B cell (primary cell): ENCODE measurements around the gene ARHGEF26. TPM values are rescaled to one million over a fixed set of nuclear protein-coding genes. Genes with fewer than 3 reads are reported as not detected.

Experiments
- ATAC-seq: fragments of 200-7000 bp; cut with Tn5 transposase; one replicate; pipeline ENCODE4 v1.10.0; 2021; ENCODE audit warnings: low read depth, mild to moderate bottlenecking, moderate number of reproducible peaks, moderate library complexity
- CTCF ChIA-PET: fragments of 350-600 bp; sonication (Branson Sonifier 250); formaldehyde crosslinking; loops from one replicate; lab custom pipeline; 2021; ENCODE audit warnings: antibody characterized with exemption, inconsistent platforms; lab: Charles Lee
- POLR2A ChIA-PET: fragments of 350-600 bp; sonication (Branson Sonifier 250); formaldehyde crosslinking; loops from one replicate; lab custom pipeline; 2021; ENCODE audit warnings: antibody characterized with exemption; lab: Charles Lee
- DNase-seq: peaks from one replicate; pipeline ENCODE4 v3.0.0; 2013
- H2AFZ ChIP-seq: 2 replicates; pipeline ENCODE4 v1.6.1; 2012; ENCODE audit warnings: mild to moderate bottlenecking, low read depth, low read length; ENCODE audit not compliant: insufficient read depth, poor library complexity, severe bottlenecking
- H3K27ac ChIP-seq, 2 donors: 1 replicate in 1 of 2; 2 replicates in 1 of 2; pipeline ENCODE4 v1.5.1; 2012 to 2013; ENCODE audit warnings: low read length in 2 of 2, mild to moderate bottlenecking in 2 of 2, moderate library complexity in 1 of 2
- H3K27me3 ChIP-seq, 4 experiments: fragments of 200-600 bp in 1 of 4; sonication (generic) in 1 of 4; replicated peaks in 1 of 4; 1 replicate in 2 of 4; 2 replicates in 2 of 4; pipeline versions ENCODE4 v1.6.1 to v1.7.0; 2013 to 2016; ENCODE audit warnings: low read length in 3 of 4, mild to moderate bottlenecking in 2 of 4, mixed read lengths in 1 of 4, moderate library complexity in 1 of 4; ENCODE audit not compliant: insufficient read depth in 4 of 4, control insufficient read depth in 3 of 4; ENCODE audit errors: control extremely low read depth in 1 of 4
- H3K36me3 ChIP-seq, 2 experiments: replicated peaks in 1 of 2; 1 replicate in 1 of 2; 2 replicates in 1 of 2; pipeline versions ENCODE4 v1.6.1 to v1.7.1; 2013; ENCODE audit warnings: low read length in 1 of 2; ENCODE audit not compliant: insufficient read depth in 2 of 2, control insufficient read depth in 1 of 2; ENCODE audit errors: control extremely low read depth in 1 of 2, extremely low read depth in 1 of 2
- H3K4me1 ChIP-seq, 2 donors: fragments of 200-600 bp in 1 of 2; sonication (generic) in 1 of 2; 1 replicate in 1 of 2; 2 replicates in 1 of 2; pipeline versions ENCODE4 v1.5.1 to v1.6.1; 2013 to 2017; ENCODE audit warnings: low read length in 2 of 2; ENCODE audit not compliant: control insufficient read depth in 2 of 2, insufficient read depth in 2 of 2
- H3K4me2 ChIP-seq: replicated peaks from 2 replicates; pipeline ENCODE3; 2012; ENCODE audit warnings: mild to moderate bottlenecking, low read depth, low read length; ENCODE audit not compliant: poor library complexity, severe bottlenecking
- H3K4me3 ChIP-seq, 5 experiments: fragments of 200-600 bp in 1 of 5; sonication (generic) in 1 of 5; 1 replicate in 3 of 5; 2 replicates in 2 of 5; pipeline versions ENCODE4 v1.5.1 to v1.7.0; 2011 to 2016; ENCODE audit warnings: low read length in 4 of 5, mild to moderate bottlenecking in 4 of 5, low read depth in 2 of 5, control low read depth in 1 of 5, moderate library complexity in 1 of 5; ENCODE audit not compliant: insufficient read depth in 1 of 5; ENCODE audit errors: control extremely low read depth in 1 of 5, extremely low read depth in 1 of 5
- H3K79me2 ChIP-seq: fragments of 200-600 bp; sonication (generic); one replicate; pipeline ENCODE4 v1.6.0; 2016; ENCODE audit warnings: low read length; ENCODE audit not compliant: control insufficient read depth, insufficient read depth
- H3K9ac ChIP-seq: fragments of 200-600 bp; sonication (generic); 2 replicates; pipeline ENCODE4 v1.6.1; 2017; ENCODE audit warnings: mild to moderate bottlenecking, low read length, moderate library complexity
- H3K9me3 ChIP-seq, 3 donors: one replicate each; pipeline versions ENCODE4 v1.6.1 to v1.7.1; 2013; ENCODE audit warnings: low read length in 2 of 3; ENCODE audit not compliant: control insufficient read depth in 2 of 3, insufficient read depth in 1 of 3; ENCODE audit errors: control extremely low read depth in 1 of 3
- H4K20me1 ChIP-seq: 2 replicates; pipeline ENCODE4 v1.6.0; 2012; ENCODE audit warnings: mild to moderate bottlenecking, low read length; ENCODE audit not compliant: insufficient read depth, control insufficient read depth, poor library complexity, severe bottlenecking
- H3K27ac Mint-ChIP-seq: one replicate; pipeline ENCODE4 v1.8.0; 2021; ENCODE audit warnings: mixed read lengths
- H3K27me3 Mint-ChIP-seq: one replicate; pipeline ENCODE4 v1.8.0; 2021; ENCODE audit warnings: mixed read lengths
- H3K4me1 Mint-ChIP-seq: one replicate; pipeline ENCODE4 v1.8.0; 2021; ENCODE audit warnings: mixed read lengths
- H3K4me3 Mint-ChIP-seq: one replicate; pipeline ENCODE4 v1.8.0; 2021; ENCODE audit warnings: mixed read lengths
- H3K9me3 Mint-ChIP-seq: one replicate; pipeline ENCODE4 v1.8.0; 2022; ENCODE audit warnings: mixed read lengths; ENCODE audit not compliant: insufficient read depth
- CTCF ChIP-seq: fragments of 200-600 bp; IDR thresholded peaks from one replicate; pipeline ENCODE4 v1.8.0; 2022; ENCODE audit warnings: antibody characterized with exemption, mild to moderate bottlenecking
- EZH2 ChIP-seq: IDR thresholded peaks from 2 replicates; pipeline ENCODE4 v1.6.1; 2012; ENCODE audit warnings: borderline replicate concordance, low read depth, mild to moderate bottlenecking, moderate library complexity, low read length; ENCODE audit not compliant: insufficient read depth, poor library complexity, severe bottlenecking
- WGBS: methylation state at CpG from one replicate; pipeline ENCODE4 v1.1.5; 2013; ENCODE audit warnings: missing lambda C conversion rate; ENCODE audit not compliant: insufficient coverage; 5-methylcytosine and 5-hydroxymethylcytosine counted together
- intact Hi-C: fragments of 100-400 bp; cut with micrococcal nuclease; formaldehyde crosslinking; loops from one replicate; pipeline ENCODE4 v1.10.0; 2022
- polyA plus RNA-seq: library from polyadenylated mRNA; depleted of rRNA; stranded (reverse); fragments of >200 nt; gene quantifications from 2 replicates; pipeline ENCODE4 v1.2.3, GENCODE V29; 2012
- total RNA-seq, 2 donors: library from RNA; stranded (reverse); fragments of 120-200 nt in 1 of 2; gene quantifications; 1 replicate in 1 of 2; 2 replicates in 1 of 2; pipeline versions ENCODE4 v1.2.3 to v1.2.4, GENCODE V29; 2013 to 2022

The ARHGEF26 gene
- total and polyA plus RNA-seq, 2 donors (not counting 1 experiment from before 2014, with no cell fraction given), result not detected

GRCh38 chr3:154224366-154224765 is 103.2 kb downstream of the ARHGEF26 start:
- no peak for ATAC-seq
- H3K79me2 ChIP-seq, result no peaks in the 10 kb centered on the region
- ChIA-PET CTCF (interaction anchor here (0.7 kb wide), 1 partner anchor 18 kb away, joined by 3 read pairs; no protein-coding TSS in a partner anchor), POLR2A (no interaction called here)
- 92% methylated on average over 4 of the region's 6 CpGs for WGBS
- no peak overlapping the region for H3K9ac ChIP-seq
- H3K27me3 ChIP-seq, result no peaks in the 10 kb centered on the region
- intact Hi-C loops, result no loop called here
- H4K20me1 ChIP-seq, result no peaks in the 10 kb centered on the region
- no peak overlapping the region for H2AFZ ChIP-seq
- Mint-ChIP-seq H3K4me1 (no peaks in the 10 kb centered on the region), H3K4me3 (no peak overlapping the region), H3K27me3 (no peaks in the 10 kb centered on the region), H3K9me3 (no peaks in the 10 kb centered on the region), H3K27ac (no peak overlapping the region)
- no peak for TF ChIP-seq EZH2
- no peak for TF ChIP-seq CTCF
- no peaks in the 10 kb centered on the region for H3K36me3 ChIP-seq
- H3K9me3 ChIP-seq, result no peaks in the 10 kb centered on the region
- H3K4me2 ChIP-seq, result no peak overlapping the region
- no peak overlapping the region for H3K4me3 ChIP-seq
- no peak for DNase-seq
- H3K27ac ChIP-seq, result no peak overlapping the region
- no peaks in the 10 kb centered on the region for H3K4me1 ChIP-seq

GRCh38 chr3:154224866-154225265 is 103.7 kb downstream of the ARHGEF26 start:
- H3K9me3 Mint-ChIP-seq, result no peaks in the 10 kb centered on the region
- H3K4me3 ChIP-seq, result no peak overlapping the region
- no peak for DNase-seq
- no peak overlapping the region for H3K27ac Mint-ChIP-seq
- intact Hi-C loops, result no loop called here
- no peaks in the 10 kb centered on the region for H3K9me3 ChIP-seq
- no peaks in the 10 kb centered on the region for H3K4me1 ChIP-seq
- H3K27me3 ChIP-seq, result peaks cover 0 to 3% (median 0%) of the 10 kb centered on the region in 4 experiments
- H3K4me3 Mint-ChIP-seq, result no peak overlapping the region
- H3K27ac ChIP-seq, result no peak overlapping the region
- POLR2A ChIA-PET, result no interaction called here
- H3K79me2 ChIP-seq, result no peaks in the 10 kb centered on the region
- no peaks in the 10 kb centered on the region for H3K27me3 Mint-ChIP-seq
- H3K4me1 Mint-ChIP-seq, result no peaks in the 10 kb centered on the region
- TF ChIP-seq CTCF (no peak), EZH2 (no peak)
- H3K36me3 ChIP-seq, result no peaks in the 10 kb centered on the region
- H4K20me1 ChIP-seq, result no peaks in the 10 kb centered on the region
- H2AFZ ChIP-seq, result no peak overlapping the region
- ATAC-seq, result no peak
- no peak overlapping the region for H3K4me2 ChIP-seq
- no peak overlapping the region for H3K9ac ChIP-seq
- CTCF ChIA-PET, result interaction anchor here (0.7 kb wide), 1 partner anchor 18 kb away, joined by 3 read pairs; no protein-coding TSS in a partner anchor
